Left lung (tissue), 10 donors: Measurements from ENCODE around the gene ATP2B3. TPM values are rescaled to one million over a fixed set of nuclear protein-coding genes. Genes with fewer than 3 reads are reported as not detected.

Experiments
- ATAC-seq: fragments of 200-7000 bp; cut with Tn5 transposase; one replicate; pipeline ENCODE4 v1.9.1; 2020; ENCODE audit warnings: moderate library complexity
- DNase-seq, 4 donors: peaks; one replicate each; pipeline ENCODE4 v3.0.0-alpha.2; 2013 to 2020
- H3K27ac ChIP-seq, 2 donors: fragments of 200-600 bp; sonication (generic) in 1 of 2; one replicate each; pipeline versions ENCODE4 v1.5.0 to v1.8.0; 2020 to 2021
- H3K27me3 ChIP-seq, 2 donors: fragments of 200-600 bp; sonication (generic) in 1 of 2; one replicate each; pipeline versions ENCODE4 v1.5.0 to v1.8.0; 2020 to 2021
- H3K36me3 ChIP-seq, 2 donors: fragments of 200-600 bp; sonication (generic) in 1 of 2; one replicate each; pipeline versions ENCODE4 v1.5.0 to v1.8.0; 2020 to 2021
- H3K4me1 ChIP-seq, 2 donors: fragments of 200-600 bp; one replicate each; pipeline ENCODE4 v1.8.0; 2021
- H3K4me3 ChIP-seq, 2 donors: fragments of 200-600 bp; sonication (generic) in 1 of 2; one replicate each; pipeline versions ENCODE4 v1.5.0 to v1.8.0; 2020 to 2021; ENCODE audit warnings: mild to moderate bottlenecking in 1 of 2
- H3K9me3 ChIP-seq, 2 donors: fragments of 200-600 bp; sonication (generic) in 1 of 2; one replicate each; pipeline versions ENCODE4 v1.5.0 to v1.8.0; 2020 to 2021
- CTCF ChIP-seq, 2 donors: fragments of 200-600 bp; sonication (generic) in 1 of 2; IDR thresholded peaks; one replicate each; pipeline versions ENCODE4 v1.5.0 to v1.8.0; 2021; ENCODE audit warnings: antibody characterized with exemption in 2 of 2
- intact Hi-C, 2 donors: fragments of 100-400 bp; cut with DNase I; formaldehyde crosslinking; loops; one replicate each; pipeline versions ENCODE4 v1.11.2 to v1.14.2; 2022
- polyA plus RNA-seq, 6 donors: library from polyadenylated mRNA; unstranded; fragments of 120-200 nt; gene quantifications; one replicate each; pipeline ENCODE4 v1.2.1, GENCODE V29; 2013; ENCODE audit not compliant: insufficient read length in 6 of 6
- total RNA-seq, 2 donors: library from RNA; stranded (reverse); fragmentation: NEBNext Ultra II Directional; extraction: Animal tissue kit (Norgen Biotek cat#: 25700); gene quantifications; one replicate each; pipeline ENCODE4 v1.2.1, GENCODE V29; 2021
- donor health status: DM: no; HTN: yes; CAD: no.
- donor health status: DM: no; HTN: no; CAD: no.

Gene ATP2B3
- total and polyA plus RNA-seq, 8 donors, result 0.10 to 0.33 (median 0.19) TPM; not detected in 2

- Histone ChIP-seq H3K4me3 (no peak overlapping the region), H3K27me3 (peaks cover 0 to 17% of the 10 kb centered on the region in 2 donors), H3K9me3 (no peaks in the 10 kb centered on the region), H3K36me3 (no peaks in the 10 kb centered on the region), H3K27ac (no peak overlapping the region), H3K4me1 (no peaks in the 10 kb centered on the region)
- ATAC-seq (peak; percentile 94), DNase-seq (peak; percentile 12 to 86 (median 64))
- TF ChIP-seq CTCF (IDR thresholded peaks at IDR 0.05), result peak; percentile 83 to 84
- intact Hi-C loops, result no loop called here
Measured at GRCh38 chrX:153539171-153539978, 21.9 kb downstream of the ATP2B3 start.

- no peak for TF ChIP-seq CTCF (IDR thresholded peaks at IDR 0.05)
- Histone ChIP-seq H3K9me3 (no peaks in the 10 kb centered on the region), H3K36me3 (no peaks in the 10 kb centered on the region), H3K27me3 (peaks cover 0 to 17% of the 10 kb centered on the region in 2 donors), H3K27ac (no peak overlapping the region), H3K4me3 (no peak overlapping the region), H3K4me1 (no peaks in the 10 kb centered on the region)
- intact Hi-C loops, result no loop called here
- ATAC-seq, result no peak
- no peak for DNase-seq
Measured at GRCh38 chrX:153539979-153540358, 22.5 kb downstream of the ATP2B3 start.

DNA sequence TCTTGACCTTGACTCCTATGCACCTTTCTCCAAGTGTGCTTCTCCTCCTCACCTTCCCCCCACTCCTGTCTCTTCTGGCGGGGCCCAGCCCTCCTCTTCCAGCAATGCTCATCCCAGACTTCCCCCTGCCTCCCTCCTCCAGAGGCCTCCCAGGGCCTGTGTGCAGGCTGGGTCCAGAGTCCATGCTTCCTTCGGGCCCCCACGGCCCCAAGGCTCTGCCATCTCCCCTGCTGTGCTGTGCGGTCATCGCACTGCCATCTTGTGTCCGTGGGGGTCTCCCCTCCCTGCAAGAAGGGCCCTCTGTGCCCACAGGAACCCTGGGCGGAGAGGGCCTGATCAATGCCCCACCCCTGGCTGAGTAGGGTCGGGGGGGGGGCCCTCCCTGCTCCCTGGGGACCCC lies 27.3 kb downstream of the ATP2B3 start:
- H3K27me3 ChIP-seq, result no peaks in the 10 kb centered on the region
- no peaks in the 10 kb centered on the region for H3K4me1 ChIP-seq
- intact Hi-C loops, result no loop called here
- H3K36me3 ChIP-seq, result no peaks in the 10 kb centered on the region
- no peak overlapping the region for H3K27ac ChIP-seq
- no peak for TF ChIP-seq CTCF (IDR thresholded peaks at IDR 0.05)
- H3K4me3 ChIP-seq, result no peak overlapping the region
- DNase-seq, result no peak
- no peak for ATAC-seq
- H3K9me3 ChIP-seq, result no peaks in the 10 kb centered on the region

- H3K36me3 ChIP-seq, result no peaks in the 10 kb centered on the region
- intact Hi-C loops, result no loop called here
- H3K27ac ChIP-seq, result no peak overlapping the region
Measured at GRCh38 chrX:153546386-153546785, 28.9 kb downstream of the ATP2B3 start.

More at GRCh38 chrX:153546386-153546785, 28.9 kb downstream of the ATP2B3 start:
- TF ChIP-seq CTCF (IDR thresholded peaks at IDR 0.05), result no peak
- DNase-seq (no peak), ATAC-seq (no peak)
- Histone ChIP-seq H3K4me1 (no peaks in the 10 kb centered on the region), H3K27me3 (no peaks in the 10 kb centered on the region), H3K9me3 (no peaks in the 10 kb centered on the region), H3K4me3 (no peak overlapping the region)
